Naive B cell (primary cell): ENCODE data around the gene SPDYC. TPM values are rescaled to one million over a fixed set of nuclear protein-coding genes. Genes with fewer than 3 reads are reported as not detected.
A peak's percentile ranks its signal among the peaks of the same experiment; 100 is the strongest.
"Not testable (repeated sequence)": the region's sequence is repeated elsewhere in the genome, so short reads cannot be mapped to it uniquely, and the experiment has no call there.

Experiments used
- ATAC-seq, 2 donors: fragments of 150-1000 bp; cut with Tn5 transposase; 2 replicates each; pipeline ENCODE4 v1.10.0; 2021; ENCODE audit warnings: low read depth in 2 of 2, mild to moderate bottlenecking in 2 of 2, moderate library complexity in 2 of 2
- DNase-seq: peaks from one replicate; pipeline ENCODE4 v3.0.0; 2022
- H3K27ac Mint-ChIP-seq, 6 donors: one replicate each; pipeline ENCODE4 v1.8.0; 2020 to 2022; ENCODE audit warnings: mild to moderate bottlenecking in 6 of 6, mixed read lengths in 6 of 6, moderate library complexity in 5 of 6, inconsistent platforms in 2 of 6
- H3K27me3 Mint-ChIP-seq, 3 donors: one replicate each; pipeline ENCODE4 v1.8.0; 2021 to 2022; ENCODE audit warnings: mixed read lengths in 3 of 3, mild to moderate bottlenecking in 1 of 3
- H3K36me3 Mint-ChIP-seq, 2 donors: one replicate each; pipeline ENCODE4 v1.8.0; 2020 to 2022; ENCODE audit warnings: mixed read lengths in 2 of 2, inconsistent platforms in 1 of 2, mild to moderate bottlenecking in 1 of 2
- H3K4me1 Mint-ChIP-seq, 3 donors: one replicate each; pipeline ENCODE4 v1.8.0; 2020 to 2022; ENCODE audit warnings: mixed read lengths in 3 of 3, inconsistent platforms in 1 of 3, mild to moderate bottlenecking in 1 of 3, moderate library complexity in 1 of 3
- H3K4me3 Mint-ChIP-seq, 8 donors: one replicate each; pipeline ENCODE4 v1.8.0; 2020 to 2022; ENCODE audit warnings: mild to moderate bottlenecking in 8 of 8, mixed read lengths in 8 of 8, moderate library complexity in 8 of 8, inconsistent platforms in 2 of 8
- H3K9me3 Mint-ChIP-seq, 7 donors: one replicate each; pipeline ENCODE4 v1.8.0; 2020 to 2022; ENCODE audit warnings: mixed read lengths in 7 of 7, mild to moderate bottlenecking in 5 of 7, inconsistent platforms in 2 of 7, moderate library complexity in 1 of 7
- polyA plus RNA-seq, 6 donors: library from polyadenylated mRNA; unstranded; fragments of 300-500 nt; fragmentation: Illumina TruSeq; gene quantifications; one replicate each; pipeline ENCODE4 v1.2.3, GENCODE V29; 2021; ENCODE audit warnings: low read depth in 6 of 6

Gene SPDYC
- polyA plus RNA-seq, 6 donors from 2014 or later, result 0.48 TPM; not detected in 5

- Mint-ChIP-seq H3K36me3 (no peaks in the 10 kb centered on the region), H3K9me3 (no peaks in the 10 kb centered on the region), H3K4me1 (peaks cover 9 to 13% (median 13%) of the 10 kb centered on the region in 3 donors), H3K4me3 (no peak overlapping the region), H3K27me3 (no peaks in the 10 kb centered on the region), H3K27ac (peak overlapping the region in 1 of 6 donors; percentile 62)
- DNase-seq (no peak), ATAC-seq (no peak)
These were observed 4.4 kb upstream of the SPDYC start for GRCh38 chr11:65165410-65166317.

- ATAC-seq (no peak), DNase-seq (no peak)
- H3K36me3 Mint-ChIP-seq, result no peaks in the 10 kb centered on the region
- H3K9me3 Mint-ChIP-seq, result no peaks in the 10 kb centered on the region
- H3K27ac Mint-ChIP-seq, result peak overlapping the region in 1 of 6 donors; percentile 38
- H3K4me1 Mint-ChIP-seq, result peaks cover 9 to 13% (median 13%) of the 10 kb centered on the region in 3 donors
- H3K27me3 Mint-ChIP-seq, result no peaks in the 10 kb centered on the region
- H3K4me3 Mint-ChIP-seq, result no peak overlapping the region
These were observed 3.1 kb upstream of the SPDYC start for GRCh38 chr11:65166893-65167292.

GRCh38 chr11:65167656-65168055, 2.4 kb upstream of the SPDYC start:
- no peaks in the 10 kb centered on the region for H3K36me3 Mint-ChIP-seq
- H3K4me1 Mint-ChIP-seq, result peaks cover 9 to 13% (median 13%) of the 10 kb centered on the region in 3 donors
- H3K4me3 Mint-ChIP-seq, result no peak overlapping the region
- DNase-seq (no peak), ATAC-seq (no peak)
- no peaks in the 10 kb centered on the region for H3K9me3 Mint-ChIP-seq
- H3K27ac Mint-ChIP-seq, result no peak overlapping the region
- no peaks in the 10 kb centered on the region for H3K27me3 Mint-ChIP-seq

- Mint-ChIP-seq H3K9me3 (no peaks in the 10 kb centered on the region), H3K4me3 (peak overlapping the region in 5 of 8 donors; percentile 31 to 71 (median 55)), H3K4me1 (peaks cover 9 to 17% (median 13%) of the 10 kb centered on the region in 3 donors), H3K27me3 (no peaks in the 10 kb centered on the region), H3K36me3 (no peaks in the 10 kb centered on the region), H3K27ac (peak overlapping the region; percentile 84 to 96 (median 94))
- ATAC-seq, result peak in 1 of 2 donors; percentile 54
- no peak for DNase-seq
These were observed 830 bp upstream of the SPDYC start for GRCh38 chr11:65169164-65169641.

GRCh38 chr11:65172600-65172999, 2.6 kb downstream of the SPDYC start:
- no peak for DNase-seq
- H3K9me3 Mint-ChIP-seq, result no peaks in the 10 kb centered on the region
- H3K36me3 Mint-ChIP-seq, result no peaks in the 10 kb centered on the region

GRCh38 chr11:65174571-65175010, 4.6 kb downstream of the SPDYC start:
- H3K4me3 Mint-ChIP-seq, ATAC-seq, H3K36me3 Mint-ChIP-seq, H3K27me3 Mint-ChIP-seq, DNase-seq, H3K9me3 Mint-ChIP-seq: not testable (repeated sequence)
- Mint-ChIP-seq H3K4me1 (peaks cover under 1 to 20% (median 4%) of the 10 kb centered on the region in 3 donors), H3K27ac (peak overlapping the region in 3 of 6 donors; percentile 27 to 66 (median 54))

More at GRCh38 chr11:65172600-65172999, 2.6 kb downstream of the SPDYC start:
- Mint-ChIP-seq H3K27me3 (no peaks in the 10 kb centered on the region), H3K27ac (no peak overlapping the region), H3K4me1 (peaks cover 9 to 23% (median 13%) of the 10 kb centered on the region in 3 donors), H3K4me3 (no peak overlapping the region)
- no peak for ATAC-seq

- Mint-ChIP-seq H3K27ac (peak overlapping the region in 5 of 6 donors; percentile 74 to 97 (median 91)), H3K4me1 (peaks cover 24 to 41% (median 29%) of the 10 kb centered on the region in 3 donors), H3K9me3 (no peaks in the 10 kb centered on the region), H3K4me3 (peak overlapping the region; percentile 86 to 97 (median 93)), H3K27me3 (no peaks in the 10 kb centered on the region), H3K36me3 (peaks cover 0 to under 1% of the 10 kb centered on the region in 2 donors)
- DNase-seq, result peak; percentile 79
- ATAC-seq, result peak; percentile 84 to 86
These were observed 11.0 kb downstream of the SPDYC start for GRCh38 chr11:65180877-65181568.

- Mint-ChIP-seq H3K27ac (peak within 1 kb of the TSS; percentile 82 to 97 (median 90)), H3K27me3 (no peaks in the 10 kb centered on the region), H3K9me3 (no peaks in the 10 kb centered on the region), H3K4me3 (peak within 1 kb of the TSS; percentile 86 to 97 (median 93)), H3K36me3 (peaks cover 0 to 7% of the 10 kb centered on the region in 2 donors), H3K4me1 (peaks cover 30 to 42% (median 34%) of the 10 kb centered on the region in 3 donors)
- ATAC-seq, result peak; percentile 40 to 47
- DNase-seq, result peak; percentile 39
These were observed 11.7 kb downstream of the SPDYC start, which contains the start of gene CAPN1 for GRCh38 chr11:65181569-65182257. TSS of gene CAPN1 (plus strand) at chr11:65181928. CDS start at chr11:65182702, 774 bp downstream.

- DNase-seq, result no peak
- Mint-ChIP-seq H3K36me3 (peaks cover 0 to 15% of the 10 kb centered on the region in 2 donors), H3K27me3 (no peaks in the 10 kb centered on the region), H3K4me1 (peaks cover 34 to 43% (median 40%) of the 10 kb centered on the region in 3 donors), H3K4me3 (peak overlapping the region; percentile 84 to 97 (median 90)), H3K27ac (peak overlapping the region in 5 of 6 donors; percentile 63 to 91 (median 90)), H3K9me3 (no peaks in the 10 kb centered on the region)
- no peak for ATAC-seq
These were observed 12.5 kb downstream of the SPDYC start for GRCh38 chr11:65182258-65183170.

GRCh38 chr11:65183201-65183891, 13.3 kb downstream of the SPDYC start:
- H3K9me3 Mint-ChIP-seq, result no peaks in the 10 kb centered on the region

GRCh38 chr11:65184146-65184545, 14.1 kb downstream of the SPDYC start:
- peak overlapping the region in 4 of 8 donors; percentile 60 to 90 (median 74) for H3K4me3 Mint-ChIP-seq
- ATAC-seq (no peak), DNase-seq (no peak)
- H3K27me3 Mint-ChIP-seq, result no peaks in the 10 kb centered on the region
- H3K9me3 Mint-ChIP-seq, result no peaks in the 10 kb centered on the region
- peaks cover under 1 to 17% of the 10 kb centered on the region in 2 donors for H3K36me3 Mint-ChIP-seq
- no peak overlapping the region for H3K27ac Mint-ChIP-seq
- H3K4me1 Mint-ChIP-seq, result peaks cover 32 to 45% (median 38%) of the 10 kb centered on the region in 3 donors

More at GRCh38 chr11:65183201-65183891, 13.3 kb downstream of the SPDYC start:
- peak overlapping the region in 2 of 6 donors; percentile 62 to 86 for H3K27ac Mint-ChIP-seq
- ATAC-seq (no peak), DNase-seq (no peak)
- no peaks in the 10 kb centered on the region for H3K27me3 Mint-ChIP-seq
- peak overlapping the region; percentile 5 to 97 (median 86) for H3K4me3 Mint-ChIP-seq
- H3K36me3 Mint-ChIP-seq, result peaks cover 0 to 15% of the 10 kb centered on the region in 2 donors
- peaks cover 32 to 41% (median 41%) of the 10 kb centered on the region in 3 donors for H3K4me1 Mint-ChIP-seq
